Mesothelial cell of epicardium (in vitro differentiated cells): ENCODE data around the gene SLC26A11. TPM values are rescaled to one million over a fixed set of nuclear protein-coding genes. Genes with fewer than 3 reads are reported as not detected.
"Not testable (repeated sequence)": the region's sequence is repeated elsewhere in the genome, so short reads cannot be mapped to it uniquely, and the experiment has no call there.

Source experiments
- DNase-seq, 2 experiments: peaks; one replicate each; pipeline ENCODE4 v3.0.0; 2021; ENCODE audit warnings: low spot score in 2 of 2; ENCODE audit not compliant: unreplicated experiment in 2 of 2
- H3K27ac Mint-ChIP-seq: 2 replicates; pipeline ENCODE4 v1.8.0; 2021; ENCODE audit warnings: mixed read lengths
- H3K27me3 Mint-ChIP-seq: 2 replicates; pipeline ENCODE4 v1.8.0; 2021; ENCODE audit warnings: low read depth, mixed read lengths
- H3K36me3 Mint-ChIP-seq: 2 replicates; pipeline ENCODE4 v1.8.0; 2021; ENCODE audit warnings: mixed read lengths
- H3K4me1 Mint-ChIP-seq: 2 replicates; pipeline ENCODE4 v1.8.0; 2021; ENCODE audit warnings: mixed read lengths
- H3K4me3 Mint-ChIP-seq: 2 replicates; pipeline ENCODE4 v1.8.0; 2021; ENCODE audit warnings: mild to moderate bottlenecking, moderate library complexity, mixed read lengths
- H3K9me3 Mint-ChIP-seq: 2 replicates; pipeline ENCODE4 v1.8.0; 2021; ENCODE audit warnings: mixed read lengths
- CTCF ChIP-seq: fragments of 200-600 bp; sonication (generic); IDR thresholded peaks from one replicate; pipeline ENCODE4 v1.5.0; 2021; ENCODE audit warnings: antibody characterized with exemption; ENCODE audit not compliant: unreplicated experiment
- total RNA-seq: library from RNA; stranded (reverse); gene quantifications from 3 replicates; pipeline ENCODE4 v1.2.1, GENCODE V29; 2021

Gene SLC26A11
- total RNA-seq, 1 donor from 2014 or later: 41.2 TPM

DNA sequence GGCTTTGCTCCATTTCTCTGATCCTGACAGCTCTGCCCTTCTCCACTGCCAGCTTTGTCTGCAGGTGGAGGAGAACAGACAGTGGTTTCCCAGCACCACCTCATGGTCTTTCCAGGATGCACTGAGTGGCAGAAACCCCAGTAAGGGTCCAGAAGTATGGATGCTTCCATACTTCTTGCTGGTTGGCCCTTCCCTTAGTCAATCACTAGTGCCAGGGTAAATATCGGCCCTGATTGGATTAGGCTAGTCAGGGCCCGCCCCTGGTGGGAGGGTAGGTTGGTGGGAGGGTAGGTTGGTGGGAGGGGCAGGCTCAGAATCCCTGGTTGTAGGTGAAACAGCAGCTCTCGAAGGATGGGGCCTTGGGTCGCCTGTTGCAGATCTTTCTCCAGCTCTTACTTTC lies 50.6 kb downstream of the SLC26A11 start:
- TF ChIP-seq CTCF: no peak
- H3K36me3 Mint-ChIP-seq: peaks cover 17% of the 10 kb centered on the region
- no peaks in the 10 kb centered on the region for H3K27me3 Mint-ChIP-seq
- no peak overlapping the region for H3K4me3 Mint-ChIP-seq
- H3K4me1 Mint-ChIP-seq: no peaks in the 10 kb centered on the region
- DNase-seq: no peak
- no peak overlapping the region for H3K27ac Mint-ChIP-seq
- peaks cover 3% of the 10 kb centered on the region for H3K9me3 Mint-ChIP-seq

DNA sequence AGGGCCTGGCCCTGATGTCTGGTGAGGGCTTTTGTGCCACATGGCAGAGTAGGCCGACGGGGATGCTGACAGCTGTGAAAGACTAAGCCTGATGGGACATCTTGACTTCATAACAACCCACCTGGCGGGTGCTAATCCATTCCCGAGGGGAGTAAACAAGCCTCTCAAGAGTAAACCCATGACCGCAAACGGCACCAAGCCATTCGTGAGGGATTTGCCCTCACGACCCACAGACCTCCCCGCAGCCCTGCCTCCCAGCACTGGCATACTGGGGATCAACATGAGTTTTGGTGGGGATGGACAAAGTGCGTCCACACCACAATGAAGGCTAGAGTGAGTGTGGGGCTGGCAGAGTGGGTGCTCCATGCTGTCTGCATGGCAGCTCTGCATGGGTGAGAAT lies 52.1 kb downstream of the SLC26A11 start:
- Mint-ChIP-seq H3K9me3 (peaks cover 3% of the 10 kb centered on the region), H3K4me1 (no peaks in the 10 kb centered on the region), H3K27ac (no peak overlapping the region), H3K36me3 (peaks cover 13% of the 10 kb centered on the region), H3K4me3 (no peak overlapping the region), H3K27me3 (no peaks in the 10 kb centered on the region)
- no peak for DNase-seq
- no peak for TF ChIP-seq CTCF

- Mint-ChIP-seq H3K4me3 (no peak overlapping the region), H3K4me1 (no peaks in the 10 kb centered on the region), H3K27ac (peak overlapping the region; percentile 39), H3K9me3 (peaks cover 3% of the 10 kb centered on the region), H3K36me3 (peaks cover 11% of the 10 kb centered on the region), H3K27me3 (no peaks in the 10 kb centered on the region)
- no peak for TF ChIP-seq CTCF
- DNase-seq: no peak
Observed at GRCh38 chr17:80274331-80274730, 54.1 kb downstream of the SLC26A11 start.

GRCh38 chr17:80274871-80275449 lies 54.7 kb downstream of the SLC26A11 start:
- no peak for DNase-seq
- Mint-ChIP-seq H3K36me3 (peaks cover 13% of the 10 kb centered on the region), H3K27ac (no peak overlapping the region), H3K4me1 (peaks cover 3% of the 10 kb centered on the region), H3K4me3 (no peak overlapping the region), H3K9me3 (peaks cover 3% of the 10 kb centered on the region), H3K27me3 (no peaks in the 10 kb centered on the region)
- TF ChIP-seq CTCF: no peak

GRCh38 chr17:80275857-80276256 lies 55.6 kb downstream of the SLC26A11 start:
- not testable (repeated sequence) for H3K27ac Mint-ChIP-seq, DNase-seq, H3K4me3 Mint-ChIP-seq, H3K4me1 Mint-ChIP-seq, H3K27me3 Mint-ChIP-seq, H3K9me3 Mint-ChIP-seq
- H3K36me3 Mint-ChIP-seq: peaks cover 14% of the 10 kb centered on the region

- H3K27ac Mint-ChIP-seq: no peak overlapping the region
- H3K9me3 Mint-ChIP-seq: no peaks in the 10 kb centered on the region
- TF ChIP-seq CTCF: no peak
- no peak overlapping the region for H3K4me3 Mint-ChIP-seq
- no peaks in the 10 kb centered on the region for H3K27me3 Mint-ChIP-seq
- peaks cover 11% of the 10 kb centered on the region for H3K36me3 Mint-ChIP-seq
- no peak for DNase-seq
- peaks cover 5% of the 10 kb centered on the region for H3K4me1 Mint-ChIP-seq
Observed at GRCh38 chr17:80277751-80278671, 57.8 kb downstream of the SLC26A11 start.
